ENCODE results near the gene TCF3.

TCF3 gene

GRCh38 chr19:1626417-1627010 lies 25.9 kb downstream of the TCF3 start:
- Histone ChIP-seq H4K20me1 (ENCODE audit: insufficient read depth, low read length) (peaks cover 65% of the 10 kb centered on the region), H3K4me2 (ENCODE audit: insufficient read depth, low read length) (no peak overlapping the region), H3K9ac (ENCODE audit: low read depth, low read length) (no peak overlapping the region), H3K27ac (ENCODE audit: low read length) (no peak overlapping the region), H3K4me1 (ENCODE audit: insufficient read depth, low read length) (no peaks in the 10 kb centered on the region), H3K27me3 (ENCODE audit: insufficient read depth, low read length, poor library complexity) (no peaks in the 10 kb centered on the region), H3K36me3 (ENCODE audit: insufficient read depth, low read length) (peaks cover 83% of the 10 kb centered on the region), H2AFZ (ENCODE audit: low read depth, low read length) (no peak overlapping the region), H3K4me3 (ENCODE audit: low read depth in 1 of 2, low read length in 2 of 2) (no peak overlapping the region), H3K9me3 (ENCODE audit: insufficient read depth, low read length, severe bottlenecking) (no peaks in the 10 kb centered on the region), H3K79me2 (ENCODE audit: insufficient read depth, low read length) (peaks cover 45% of the 10 kb centered on the region)
- ATAC-seq (ENCODE audit: insufficient read depth, low read depth) (no peak), DNase-seq (no peak)
- TF ChIP-seq EZH2 (IDR thresholded peaks at IDR 0.05; ENCODE audit: borderline replicate concordance, low read depth, low read length, severe bottlenecking) (no peak), CTCF (IDR thresholded peaks at IDR 0.05; ENCODE audit: borderline replicate concordance, extremely low read depth, low read length, poor library complexity, severe bottlenecking) (no peak)

GRCh38 chr19:1624458-1624857 lies 28.0 kb downstream of the TCF3 start:
- Histone ChIP-seq H3K79me2 (ENCODE audit: insufficient read depth, low read length) (peaks cover 41% of the 10 kb centered on the region), H3K27me3 (ENCODE audit: insufficient read depth, low read length, poor library complexity) (no peaks in the 10 kb centered on the region), H3K4me2 (ENCODE audit: insufficient read depth, low read length) (no peak overlapping the region), H3K36me3 (ENCODE audit: insufficient read depth, low read length) (peaks cover 83% of the 10 kb centered on the region), H3K4me3 (ENCODE audit: low read depth in 1 of 2, low read length in 2 of 2) (no peak overlapping the region), H3K4me1 (ENCODE audit: insufficient read depth, low read length) (no peaks in the 10 kb centered on the region), H4K20me1 (ENCODE audit: insufficient read depth, low read length) (peaks cover 64% of the 10 kb centered on the region), H2AFZ (ENCODE audit: low read depth, low read length) (no peak overlapping the region), H3K9ac (ENCODE audit: low read depth, low read length) (no peak overlapping the region), H3K27ac (ENCODE audit: low read length) (no peak overlapping the region), H3K9me3 (ENCODE audit: insufficient read depth, low read length, severe bottlenecking) (no peaks in the 10 kb centered on the region)
- ATAC-seq (ENCODE audit: insufficient read depth, low read depth): peak; percentile 76
- DNase-seq: peak; percentile 61
- no peak for TF ChIP-seq EZH2 (IDR thresholded peaks at IDR 0.05; ENCODE audit: borderline replicate concordance, low read depth, low read length, severe bottlenecking)
- peak; percentile 77 for TF ChIP-seq CTCF (IDR thresholded peaks at IDR 0.05; ENCODE audit: borderline replicate concordance, extremely low read depth, low read length, poor library complexity, severe bottlenecking)

GRCh38 chr19:1622541-1622940 lies 29.9 kb downstream of the TCF3 start:
- ATAC-seq (ENCODE audit: insufficient read depth, low read depth): no peak

More at GRCh38 chr19:1622541-1622940, 29.9 kb downstream of the TCF3 start:
- no peak for DNase-seq
- Histone ChIP-seq H3K4me3 (ENCODE audit: low read depth in 1 of 2, low read length in 2 of 2) (no peak overlapping the region), H4K20me1 (ENCODE audit: insufficient read depth, low read length) (peaks cover 76% of the 10 kb centered on the region), H2AFZ (ENCODE audit: low read depth, low read length) (no peak overlapping the region), H3K27me3 (ENCODE audit: insufficient read depth, low read length, poor library complexity) (no peaks in the 10 kb centered on the region), H3K36me3 (ENCODE audit: insufficient read depth, low read length) (peaks cover 98% of the 10 kb centered on the region), H3K4me1 (ENCODE audit: insufficient read depth, low read length) (no peaks in the 10 kb centered on the region), H3K4me2 (ENCODE audit: insufficient read depth, low read length) (no peak overlapping the region), H3K79me2 (ENCODE audit: insufficient read depth, low read length) (peaks cover 45% of the 10 kb centered on the region), H3K27ac (ENCODE audit: low read length) (no peak overlapping the region), H3K9ac (ENCODE audit: low read depth, low read length) (no peak overlapping the region), H3K9me3 (ENCODE audit: insufficient read depth, low read length, severe bottlenecking) (no peaks in the 10 kb centered on the region)
- TF ChIP-seq CTCF (IDR thresholded peaks at IDR 0.05; ENCODE audit: borderline replicate concordance, extremely low read depth, low read length, poor library complexity, severe bottlenecking) (no peak), EZH2 (IDR thresholded peaks at IDR 0.05; ENCODE audit: borderline replicate concordance, low read depth, low read length, severe bottlenecking) (no peak)
